Measurements from ENCODE around the gene HIRA. TPM values are rescaled to one million over a fixed set of nuclear protein-coding genes. Genes with fewer than 3 reads are reported as not detected.

The HIRA gene
- total and polyA plus RNA-seq, 11 donors = 3.7 to 25.4 (median 17.3) TPM

DNA sequence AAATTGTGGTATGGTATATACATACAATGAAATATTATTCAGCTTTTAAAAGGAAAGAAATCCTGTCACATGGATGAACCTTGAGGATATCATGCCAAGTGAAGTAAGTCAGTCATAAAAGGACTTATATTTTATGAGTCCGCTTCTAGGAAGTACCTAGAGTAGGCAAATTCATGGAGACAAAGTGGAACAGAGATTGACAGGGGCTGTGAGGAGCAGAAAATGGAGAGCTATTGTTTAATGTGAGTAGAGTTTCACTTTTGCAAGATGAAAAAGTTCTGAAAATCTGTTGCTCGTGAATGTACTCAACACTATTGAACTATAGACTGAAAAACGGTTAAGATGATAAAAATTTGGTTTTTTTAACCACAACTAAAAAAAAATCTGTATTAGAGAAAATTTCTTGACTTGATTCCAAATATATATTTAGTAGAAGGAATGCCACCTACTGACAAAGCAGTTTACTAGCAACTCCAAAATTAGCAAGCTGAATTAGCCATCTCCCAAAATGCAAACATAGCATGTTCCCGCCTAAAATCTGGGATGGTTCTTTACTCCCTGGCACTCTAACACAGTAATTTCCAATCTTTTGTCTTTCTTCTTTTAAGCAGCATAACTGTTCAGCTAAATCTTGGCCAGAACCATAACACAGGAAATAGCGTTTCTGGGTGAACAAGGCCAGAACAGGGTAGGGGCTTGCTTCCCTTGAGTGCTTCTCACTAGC is 46.0 kb upstream of the HIRA start:
- DNase-seq = no peak
- Histone ChIP-seq H3K27ac (peak overlapping the region in 7 of 12 donors; percentile 1 to 99 (median 98)), H3K4me3 (peak overlapping the region in 11 of 12 donors; percentile 74 to 96 (median 85)), H3K36me3 (peaks cover 0 to 39% (median 30%) of the 10 kb centered on the region in 9 donors), H3K9me3 (no peaks in the 10 kb centered on the region), H3K27me3 (no peaks in the 10 kb centered on the region), H3K4me1 (peaks cover 6 to 30% (median 22%) of the 10 kb centered on the region in 12 donors)
- ATAC-seq = no peak
- TF ChIP-seq, protein P1, sequence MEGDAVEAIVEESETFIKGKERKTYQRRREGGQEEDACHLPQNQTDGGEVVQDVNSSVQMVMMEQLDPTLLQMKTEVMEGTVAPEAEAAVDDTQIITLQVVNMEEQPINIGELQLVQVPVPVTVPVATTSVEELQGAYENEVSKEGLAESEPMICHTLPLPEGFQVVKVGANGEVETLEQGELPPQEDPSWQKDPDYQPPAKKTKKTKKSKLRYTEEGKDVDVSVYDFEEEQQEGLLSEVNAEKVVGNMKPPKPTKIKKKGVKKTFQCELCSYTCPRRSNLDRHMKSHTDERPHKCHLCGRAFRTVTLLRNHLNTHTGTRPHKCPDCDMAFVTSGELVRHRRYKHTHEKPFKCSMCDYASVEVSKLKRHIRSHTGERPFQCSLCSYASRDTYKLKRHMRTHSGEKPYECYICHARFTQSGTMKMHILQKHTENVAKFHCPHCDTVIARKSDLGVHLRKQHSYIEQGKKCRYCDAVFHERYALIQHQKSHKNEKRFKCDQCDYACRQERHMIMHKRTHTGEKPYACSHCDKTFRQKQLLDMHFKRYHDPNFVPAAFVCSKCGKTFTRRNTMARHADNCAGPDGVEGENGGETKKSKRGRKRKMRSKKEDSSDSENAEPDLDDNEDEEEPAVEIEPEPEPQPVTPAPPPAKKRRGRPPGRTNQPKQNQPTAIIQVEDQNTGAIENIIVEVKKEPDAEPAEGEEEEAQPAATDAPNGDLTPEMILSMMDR (IDR thresholded peaks at IDR 0.05) = peak in 7 of 12 donors; percentile 13 to 41 (median 19)
- TF ChIP-seq POLR2A (IDR thresholded peaks at IDR 0.05) = no peak
- WGBS, 4 donors = 22 to 28% (median 26%) methylated on average over 5 of the region's 5 CpGs
- intact Hi-C loops (cut with DNase I) = loop anchor here in 9 of 10 donors (2.0 to 10.0 kb wide), 11 partner anchors 29 to 523 kb away; partner anchors contain the start of genes CLTCL1 (in 5 of the 9), MRPL40 (in 5 of the 9), HIRA (in 3 of the 9) and ESS2 (in 2 of the 9)

DNA sequence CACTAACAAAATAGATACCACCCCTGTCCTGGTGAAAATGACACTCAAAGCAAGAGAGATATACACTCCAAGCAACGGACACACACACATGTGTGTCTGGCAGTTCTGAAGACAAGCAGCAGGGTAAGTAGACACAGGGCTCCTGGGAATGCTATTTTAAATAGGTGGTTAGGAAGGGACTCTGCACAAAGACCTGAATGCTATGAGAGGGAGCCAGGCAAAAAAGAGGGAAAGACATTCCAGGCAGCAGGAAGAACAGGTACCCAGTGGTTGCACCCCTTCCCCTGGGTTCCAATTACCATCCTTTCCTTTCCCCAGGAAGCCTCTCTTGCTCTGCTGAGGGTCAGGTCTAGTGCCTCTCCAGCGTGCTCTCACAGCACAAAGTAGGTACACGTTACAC is 44.5 kb upstream of the HIRA start:
- DNase-seq (no peak), ATAC-seq (no peak)
- no peak overlapping the region for H3K27ac ChIP-seq
- H3K27me3 ChIP-seq = no peaks in the 10 kb centered on the region
- H3K4me3 ChIP-seq = no peak overlapping the region
- peaks cover 0 to 53% (median 45%) of the 10 kb centered on the region in 9 donors for H3K36me3 ChIP-seq
- H3K9me3 ChIP-seq = no peaks in the 10 kb centered on the region
- WGBS, 4 donors = 58 to 73% (median 69%) methylated on average over 3 of the region's 3 CpGs
- peaks cover 6 to 30% (median 22%) of the 10 kb centered on the region in 12 donors for H3K4me1 ChIP-seq
- intact Hi-C loops (cut with DNase I) = loop anchor here in 8 of 10 donors (2.0 to 10.0 kb wide), 9 partner anchors 27 to 521 kb away; partner anchors contain the start of genes CLTCL1 (in 5 of the 8), HIRA (in 3 of the 8), MRPL40 (in 3 of the 8) and ESS2 (in 2 of the 8)
- TF ChIP-seq POLR2A (IDR thresholded peaks at IDR 0.05) = no peak
- TF ChIP-seq, protein P1 (IDR thresholded peaks at IDR 0.05) = no peak

DNA sequence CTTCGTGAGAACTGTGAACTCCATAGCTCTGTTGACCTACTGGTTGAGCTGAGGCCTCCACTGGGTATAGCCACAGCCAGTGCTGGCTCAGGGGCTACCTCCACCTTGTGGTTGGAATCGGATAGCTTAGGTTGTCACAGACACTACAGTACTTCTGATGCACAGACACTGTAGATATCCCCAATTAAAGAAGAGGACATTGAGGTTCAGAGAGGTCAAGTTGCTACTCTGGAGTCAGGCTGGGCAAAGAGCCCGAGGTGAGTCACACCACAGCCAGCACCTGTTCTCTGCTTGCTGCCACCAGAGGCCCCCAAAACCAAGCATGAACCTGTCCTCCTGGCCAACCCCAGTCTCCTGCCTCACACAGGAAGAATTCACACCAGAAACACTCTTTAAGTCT is 42.0 kb upstream of the HIRA start:
- no peak overlapping the region for H3K27ac ChIP-seq
- peaks cover 0 to 78% (median 69%) of the 10 kb centered on the region in 9 donors for H3K36me3 ChIP-seq
- 51 to 74% (median 65%) methylated on average over 2 to 3 of the region's 3 CpGs for WGBS, 4 donors
- H3K4me1 ChIP-seq = peaks cover 6 to 24% (median 16%) of the 10 kb centered on the region in 12 donors
- H3K9me3 ChIP-seq = no peaks in the 10 kb centered on the region
- H3K27me3 ChIP-seq = no peaks in the 10 kb centered on the region
- ATAC-seq (no peak), DNase-seq (no peak)
- no peak for TF ChIP-seq POLR2A (IDR thresholded peaks at IDR 0.05)
- TF ChIP-seq, protein P1 (IDR thresholded peaks at IDR 0.05) = peak in 1 of 12 donors; percentile 9
- H3K4me3 ChIP-seq = no peak overlapping the region
- intact Hi-C loops (cut with DNase I) = loop anchor here in 5 of 10 donors (5.0 to 10.0 kb wide), 4 partner anchors 36 to 519 kb away; partner anchors contain the start of genes CLTCL1 (in 4 of the 5) and ESS2 (in 1 of the 5)

DNA sequence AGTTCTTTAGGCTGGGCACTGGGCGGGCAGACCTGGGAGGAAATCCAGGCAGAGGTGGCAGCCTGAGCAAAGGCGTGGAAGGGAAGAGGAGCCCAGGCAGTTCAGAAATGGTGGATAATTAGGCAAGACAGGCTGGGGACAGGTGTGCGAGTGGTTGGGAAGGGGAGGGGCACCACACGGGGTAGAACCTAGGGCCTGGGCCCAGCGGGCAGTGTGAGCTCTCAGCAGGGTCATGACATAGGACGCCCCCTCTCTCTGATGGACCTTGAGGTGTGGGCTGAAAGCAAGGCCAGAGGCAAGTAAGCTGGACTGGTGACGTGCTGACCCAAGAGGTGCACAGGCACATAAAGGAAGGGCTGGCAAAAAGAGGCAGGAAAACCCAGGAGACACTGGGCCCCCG is 40.7 kb upstream of the HIRA start:
- no peak for DNase-seq
- WGBS, 4 donors = 89 to 94% (median 91%) methylated on average over 8 of the region's 8 CpGs
- TF ChIP-seq POLR2A (IDR thresholded peaks at IDR 0.05) = no peak
- TF ChIP-seq, protein P1 (IDR thresholded peaks at IDR 0.05) = no peak
- Histone ChIP-seq H3K36me3 (peaks cover 0 to 91% (median 83%) of the 10 kb centered on the region in 9 donors), H3K9me3 (no peaks in the 10 kb centered on the region), H3K4me3 (no peak overlapping the region), H3K27ac (no peak overlapping the region), H3K27me3 (no peaks in the 10 kb centered on the region), H3K4me1 (peaks cover 0 to 14% (median 6%) of the 10 kb centered on the region in 12 donors)
- intact Hi-C loops (cut with DNase I) = loop anchor here in 5 of 10 donors (5.0 to 10.0 kb wide), 4 partner anchors 35 to 517 kb away; partner anchors contain the start of genes CLTCL1 (in 4 of the 5) and ESS2 (in 1 of the 5)
- peak in 1 of 4 donors; percentile 25 for ATAC-seq
